BE2C (cell line): ENCODE measurements around the gene VCAM1.

Experiments
- DNase-seq: peaks from one replicate; pipeline ENCODE4 v3.0.0-alpha.2; 2020
- H3K27me3 ChIP-seq: fragments of 250-450 bp; sonication (Bioruptor Pico); 2 replicates; pipeline ENCODE4 v1.5.1; 2020; ENCODE audit warnings: mild to moderate bottlenecking
- H3K36me3 ChIP-seq: fragments of 250-450 bp; sonication (Bioruptor Pico); 2 replicates; pipeline ENCODE4 v1.5.1; 2020; ENCODE audit warnings: mild to moderate bottlenecking
- H3K4me1 ChIP-seq: fragments of 250-450 bp; sonication (Bioruptor Pico); 2 replicates; pipeline ENCODE4 v1.5.1; 2020
- H3K4me3 ChIP-seq: 2 replicates; pipeline ENCODE4 v1.5.1; 2011; ENCODE audit warnings: low read depth, low read length
- H3K9me3 ChIP-seq: fragments of 250-450 bp; sonication (Bioruptor Pico); 2 replicates; pipeline ENCODE4 v1.5.1; 2020
- CTCF ChIP-seq: IDR thresholded peaks from 2 replicates; pipeline ENCODE4 v1.5.1; 2012; ENCODE audit warnings: mild to moderate bottlenecking, low read depth, low read length

VCAM1 gene

GRCh38 chr1:100703052-100703451 is 16.5 kb upstream of the VCAM1 start:
- Histone ChIP-seq H3K36me3 (no peaks in the 10 kb centered on the region), H3K9me3 (no peaks in the 10 kb centered on the region), H3K4me1 (no peaks in the 10 kb centered on the region), H3K27me3 (no peaks in the 10 kb centered on the region; the same call in 1 of the 2 replicates), H3K4me3 (no peak overlapping the region)
- DNase-seq: no peak
- TF ChIP-seq CTCF: no peak

DNA sequence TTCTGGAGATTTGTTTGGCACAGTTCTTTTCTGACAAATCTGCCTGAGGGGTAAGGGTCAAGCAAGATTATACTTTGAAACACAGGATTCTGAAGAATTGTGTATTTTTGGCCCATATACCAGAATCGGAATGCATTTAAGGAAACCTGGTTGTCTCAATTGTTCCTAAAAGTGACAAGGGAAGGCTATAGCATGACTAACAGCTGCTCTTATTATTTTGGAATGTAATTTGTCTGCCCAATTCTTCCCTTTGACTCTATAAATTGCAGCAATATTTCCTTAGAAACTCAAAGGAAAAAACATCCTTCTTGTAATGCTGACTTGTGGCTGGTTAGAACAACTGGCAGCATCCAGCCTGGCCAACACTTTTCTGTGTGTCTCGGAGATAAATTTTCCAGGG is 15.8 kb upstream of the VCAM1 start:
- DNase-seq: no peak
- no peaks in the 10 kb centered on the region for H3K4me1 ChIP-seq
- H3K4me3 ChIP-seq: no peak overlapping the region
- no peaks in the 10 kb centered on the region for H3K9me3 ChIP-seq
- TF ChIP-seq CTCF: no peak
- H3K36me3 ChIP-seq: no peaks in the 10 kb centered on the region
- peaks cover 3% of the 10 kb centered on the region for H3K27me3 ChIP-seq

DNA sequence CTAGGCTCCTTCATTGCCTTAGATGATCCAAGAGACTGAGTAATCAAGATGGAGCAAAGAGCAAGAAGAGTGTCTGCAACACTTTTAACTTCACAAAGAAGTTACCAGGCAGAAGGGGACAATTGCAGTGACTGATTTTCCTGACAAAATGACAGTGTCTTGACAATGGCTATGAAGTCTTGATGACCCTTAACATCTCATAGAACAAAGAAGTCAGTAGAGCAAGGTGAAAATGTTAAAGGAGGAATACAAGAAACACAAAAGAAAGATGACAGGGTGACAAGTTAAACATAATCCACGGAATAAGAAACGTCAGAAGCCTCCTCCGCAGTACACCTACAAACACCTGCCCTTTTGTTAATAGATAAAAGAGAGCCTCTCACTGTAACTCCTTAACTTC is 15.1 kb upstream of the VCAM1 start:
- Histone ChIP-seq H3K4me3 (no peak overlapping the region), H3K36me3 (no peaks in the 10 kb centered on the region), H3K9me3 (no peaks in the 10 kb centered on the region), H3K27me3 (peaks cover 3% of the 10 kb centered on the region), H3K4me1 (no peaks in the 10 kb centered on the region)
- TF ChIP-seq CTCF: no peak
- no peak for DNase-seq

DNA sequence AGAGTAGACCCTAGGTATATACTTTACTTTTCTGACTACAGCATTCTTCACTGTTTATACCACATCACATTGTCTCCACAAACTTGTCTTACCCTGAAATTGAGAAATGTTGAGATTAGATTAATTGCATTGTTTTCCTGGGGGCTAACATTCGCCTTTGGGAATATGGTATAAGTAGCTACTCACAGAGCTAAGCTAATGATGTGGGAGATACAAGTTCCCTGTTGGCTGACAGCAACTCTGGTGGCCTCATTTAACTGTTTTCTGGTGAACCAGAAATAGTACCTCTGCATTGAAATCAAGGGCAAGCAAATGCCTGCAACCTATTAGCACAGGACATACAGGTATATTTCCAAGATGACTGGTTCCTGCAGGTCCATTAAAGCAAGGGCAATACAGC is 13.2 kb upstream of the VCAM1 start:
- Histone ChIP-seq H3K4me1 (no peaks in the 10 kb centered on the region), H3K4me3 (no peak overlapping the region), H3K27me3 (peaks cover 10% of the 10 kb centered on the region), H3K9me3 (no peaks in the 10 kb centered on the region), H3K36me3 (no peaks in the 10 kb centered on the region)
- no peak for DNase-seq
- no peak for TF ChIP-seq CTCF

DNA sequence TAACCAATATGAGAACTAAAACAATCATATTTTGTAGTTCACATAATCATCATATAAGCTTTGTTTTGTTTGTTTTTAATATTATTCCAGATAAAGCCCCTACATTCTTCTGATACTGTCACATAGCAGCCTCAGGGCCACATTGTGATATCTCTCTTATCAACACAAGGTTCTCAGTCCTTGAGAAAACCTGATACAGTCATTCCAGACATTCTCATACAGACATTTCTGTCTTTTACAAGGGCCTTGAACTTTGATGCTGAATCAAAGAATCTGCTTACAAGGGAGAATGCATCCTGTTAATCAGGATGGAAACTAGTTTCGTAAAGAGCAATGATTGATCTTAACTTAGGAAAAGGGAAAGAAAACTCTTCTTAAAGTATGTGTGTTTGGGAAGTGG is 12.7 kb upstream of the VCAM1 start:
- no peak for DNase-seq
- TF ChIP-seq CTCF: no peak
- Histone ChIP-seq H3K27me3 (peaks cover 10% of the 10 kb centered on the region), H3K4me3 (no peak overlapping the region), H3K9me3 (no peaks in the 10 kb centered on the region), H3K36me3 (no peaks in the 10 kb centered on the region), H3K4me1 (no peaks in the 10 kb centered on the region)

DNA sequence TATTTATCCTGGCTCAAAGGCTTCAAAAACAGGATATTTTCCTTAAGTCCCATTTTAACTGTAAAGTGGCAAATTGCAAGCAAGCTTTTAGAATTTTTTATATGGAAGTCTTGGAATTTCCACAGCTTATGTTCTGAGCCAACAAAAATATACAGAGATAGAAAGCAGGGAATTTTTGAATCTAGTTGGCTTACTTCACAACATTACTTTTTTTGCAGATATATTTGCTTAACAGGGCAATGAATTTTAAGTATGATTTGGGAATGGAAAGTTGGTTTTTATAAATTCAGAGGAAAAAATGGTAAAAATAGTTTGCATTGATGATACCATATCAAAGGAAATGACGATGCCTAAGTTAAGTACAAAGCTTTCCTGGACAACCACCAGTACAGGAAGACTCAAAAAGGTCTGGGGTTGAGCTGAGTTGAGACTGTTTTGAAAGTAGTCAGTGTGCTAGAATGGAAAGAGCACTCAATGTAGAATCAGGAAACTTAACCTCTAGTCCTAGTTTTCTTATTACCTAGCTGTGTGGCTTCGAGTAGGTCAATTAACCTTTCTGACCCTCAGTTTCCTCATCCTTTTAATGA is 11.0 kb upstream of the VCAM1 start:
- no peaks in the 10 kb centered on the region for H3K9me3 ChIP-seq
- no peaks in the 10 kb centered on the region for H3K4me1 ChIP-seq

More for the DNA sequence above, 11.0 kb upstream of the VCAM1 start:
- Histone ChIP-seq H3K4me3 (no peak overlapping the region), H3K27me3 (peaks cover 10% of the 10 kb centered on the region), H3K36me3 (no peaks in the 10 kb centered on the region)
- no peak for DNase-seq
- no peak for TF ChIP-seq CTCF
